Measurements from ENCODE around the gene KLHL41. TPM values are rescaled to one million over a fixed set of nuclear protein-coding genes. Genes with fewer than 3 reads are reported as not detected.
A peak's percentile ranks its signal among the peaks of the same experiment; 100 is the strongest.
"Not testable (repeated sequence)": the region's sequence is repeated elsewhere in the genome, so short reads cannot be mapped to it uniquely, and the experiment has no call there.

KLHL41 gene
- total RNA-seq, 1 donor from 2014 or later: 0.68 TPM

- no peaks in the 10 kb centered on the region for H3K9me3 ChIP-seq
- peak; percentile 81 to 86 for ATAC-seq
- H3K27ac ChIP-seq: no peak overlapping the region
- TF ChIP-seq CTCF (IDR thresholded peaks at IDR 0.05): peak; percentile 85
- no peaks in the 10 kb centered on the region for H3K27me3 ChIP-seq (ENCODE audit: low read depth)
- no peak overlapping the region for H3K4me3 ChIP-seq
- H3K4me1 ChIP-seq: no peaks in the 10 kb centered on the region
- H3K36me3 ChIP-seq: peaks cover 48% of the 10 kb centered on the region
- DNase-seq: peak; percentile 61
- intact Hi-C loops (cut with DNase I): no loop called here
Measured at GRCh38 chr2:169528271-169528701, 18.8 kb downstream of the KLHL41 start.

- ATAC-seq; H3K9me3 ChIP-seq; H3K27me3 ChIP-seq (ENCODE audit: low read depth); H3K27ac ChIP-seq; H3K4me3 ChIP-seq; DNase-seq; H3K4me1 ChIP-seq; intact Hi-C loops (cut with DNase I): not testable (repeated sequence)
- peaks cover 48% of the 10 kb centered on the region for H3K36me3 ChIP-seq
Measured at GRCh38 chr2:169539460-169539859, 30.0 kb downstream of the KLHL41 start.

GRCh38 chr2:169540146-169540545 lies 30.6 kb downstream of the KLHL41 start:
- ATAC-seq: no peak
- Histone ChIP-seq H3K27me3 (ENCODE audit: low read depth) (no peaks in the 10 kb centered on the region), H3K4me3 (no peak overlapping the region), H3K27ac (no peak overlapping the region), H3K36me3 (peaks cover 49% of the 10 kb centered on the region), H3K9me3 (no peaks in the 10 kb centered on the region), H3K4me1 (no peaks in the 10 kb centered on the region)
- DNase-seq: no peak
- intact Hi-C loops (cut with DNase I): no loop called here
- TF ChIP-seq CTCF (IDR thresholded peaks at IDR 0.05): no peak

- intact Hi-C loops (cut with DNase I): no loop called here
- Histone ChIP-seq H3K4me3 (no peak overlapping the region), H3K36me3 (peaks cover 50% of the 10 kb centered on the region), H3K4me1 (no peaks in the 10 kb centered on the region), H3K27me3 (ENCODE audit: low read depth) (no peaks in the 10 kb centered on the region), H3K27ac (no peak overlapping the region), H3K9me3 (no peaks in the 10 kb centered on the region)
- ATAC-seq: no peak
- DNase-seq: no peak
- TF ChIP-seq CTCF (IDR thresholded peaks at IDR 0.05): no peak
Measured at GRCh38 chr2:169542433-169542832, 32.9 kb downstream of the KLHL41 start.

- no peak for TF ChIP-seq CTCF (IDR thresholded peaks at IDR 0.05)
- intact Hi-C loops (cut with DNase I): no loop called here
- ATAC-seq (no peak), DNase-seq (no peak)
- Histone ChIP-seq H3K4me1 (no peaks in the 10 kb centered on the region), H3K36me3 (peaks cover 43% of the 10 kb centered on the region), H3K27me3 (ENCODE audit: low read depth) (no peaks in the 10 kb centered on the region), H3K9me3 (no peaks in the 10 kb centered on the region), H3K4me3 (no peak overlapping the region), H3K27ac (no peak overlapping the region)
Measured at GRCh38 chr2:169546756-169547155, 37.3 kb downstream of the KLHL41 start.

GRCh38 chr2:169561364-169561763 lies 51.9 kb downstream of the KLHL41 start:
- DNase-seq (no peak), ATAC-seq (no peak)
- TF ChIP-seq CTCF (IDR thresholded peaks at IDR 0.05): no peak
- peaks cover 34% of the 10 kb centered on the region for H3K36me3 ChIP-seq
- no peaks in the 10 kb centered on the region for H3K27me3 ChIP-seq (ENCODE audit: low read depth)
- H3K4me1 ChIP-seq: no peaks in the 10 kb centered on the region
- H3K9me3 ChIP-seq: no peaks in the 10 kb centered on the region
- no peak overlapping the region for H3K27ac ChIP-seq
- no peak overlapping the region for H3K4me3 ChIP-seq
- intact Hi-C loops (cut with DNase I): no loop called here

GRCh38 chr2:169562084-169562483 lies 52.6 kb downstream of the KLHL41 start:
- ATAC-seq: not testable (repeated sequence)

More at GRCh38 chr2:169562084-169562483, 52.6 kb downstream of the KLHL41 start:
- H3K27me3 ChIP-seq (ENCODE audit: low read depth); H3K27ac ChIP-seq; H3K4me3 ChIP-seq; H3K4me1 ChIP-seq; H3K9me3 ChIP-seq; intact Hi-C loops (cut with DNase I); DNase-seq: not testable (repeated sequence)
- H3K36me3 ChIP-seq: peaks cover 35% of the 10 kb centered on the region
